A549 (cell line): ENCODE data around the gene MAP6. TPM values are rescaled to one million over a fixed set of nuclear protein-coding genes. Genes with fewer than 3 reads are reported as not detected.

Experiments used
- ATAC-seq, 2 experiments: fragments of 200-7000 bp in 1 of 2; fragments of >200 bp in 1 of 2; cut with Nextera tagmentation in 1 of 2; cut with Tn5 transposase in 1 of 2; 3 replicates each; pipeline versions ENCODE4 v1.8.0 to v1.9.1; 2018 to 2020; ENCODE audit warnings: mild to moderate bottlenecking in 1 of 2, moderate library complexity in 1 of 2
- CTCF ChIA-PET: fragments of 300-600 bp; sonication (Branson Sonifier 250); formaldehyde crosslinking; extraction: SDS; loops from one replicate; lab custom pipeline; 2021; ENCODE audit warnings: antibody characterized with exemption, inconsistent platforms; lab: Yijun Ruan, JAX
- POLR2A ChIA-PET: fragments of 350-600 bp; formaldehyde crosslinking; extraction: SDS; loops from one replicate; lab custom pipeline; 2021; ENCODE audit warnings: antibody characterized with exemption, inconsistent platforms; lab: Yijun Ruan, JAX
- DNase-seq, 2 experiments: peaks; one replicate each; pipeline versions ENCODE4 v3.0.0 to v3.0.0-alpha.2; 2011 to 2016; ENCODE audit warnings: low read depth in 1 of 2, low spot score in 1 of 2
- FAIRE-seq: peaks from 2 replicates; lab custom pipeline; 2011; peaks lifted over from hg19 to GRCh38; lab: Jason Lieb, UNC
- H3K27ac ChIP-seq, 2 experiments: fragments of >200 bp; sonication (Bioruptor Twin); formaldehyde crosslinking; 3 replicates each; pipeline ENCODE4 v1.5.1; 2016 to 2017
- H3K4me1 ChIP-seq: fragments of >200 bp; sonication (Bioruptor Twin); formaldehyde crosslinking; 3 replicates; pipeline ENCODE4 v1.6.1; 2016
- H3K4me2 ChIP-seq: fragments of >200 bp; sonication (Bioruptor Twin); formaldehyde crosslinking; 3 replicates; pipeline ENCODE4 v1.6.1; 2016
- H3K4me3 ChIP-seq: fragments of >200 bp; sonication (Bioruptor Twin); formaldehyde crosslinking; 3 replicates; pipeline ENCODE4 v1.5.1; 2016
- H3K9me3 ChIP-seq: fragments of >200 bp; sonication (Bioruptor Twin); formaldehyde crosslinking; 3 replicates; pipeline ENCODE4 v1.6.1; 2016
- CBX2 ChIP-seq: fragments of 200-600 bp; sonication (generic); IDR thresholded peaks from 2 replicates; pipeline ENCODE4 v1.6.1; 2016; ENCODE audit warnings: low read depth, mild to moderate bottlenecking, borderline replicate concordance
- CBX8 ChIP-seq: fragments of 200-600 bp; sonication (generic); IDR thresholded peaks from 2 replicates; pipeline ENCODE4 v1.6.1; 2016
- CHD4 ChIP-seq: fragments of 200-600 bp; sonication (generic); IDR thresholded peaks from 2 replicates; pipeline ENCODE4 v1.6.1; 2016; ENCODE audit warnings: antibody characterized with exemption, mild to moderate bottlenecking, borderline replicate concordance
- FOSL2 ChIP-seq, 2 experiments: fragments of 450-650 bp in 1 of 2; fragments of >200 bp in 1 of 2; sonication (Bioruptor Twin) in 1 of 2; formaldehyde crosslinking; IDR thresholded peaks; 2 replicates each; pipeline versions ENCODE4 v1.5.0 to v1.6.1; 2016 to 2020; ENCODE audit warnings: mild to moderate bottlenecking in 1 of 2, moderate library complexity in 1 of 2
- FOXS1 ChIP-seq: fragments of 250-450 bp; sonication (Bioruptor Pico); IDR thresholded peaks from 2 replicates; pipeline ENCODE4 v1.5.0; 2020; ENCODE audit warnings: mild to moderate bottlenecking, moderate library complexity
- MAFK ChIP-seq: fragments of 450-650 bp; IDR thresholded peaks from 2 replicates; pipeline ENCODE4 v1.6.1; 2014; ENCODE audit not compliant: partially characterized antibody
- MAZ ChIP-seq: fragments of 150-350 bp; IDR thresholded peaks from 2 replicates; pipeline ENCODE4 v1.6.1; 2014; ENCODE audit warnings: antibody characterized with exemption, low read depth, low read length, borderline replicate concordance
- MYC ChIP-seq: IDR thresholded peaks from 2 replicates; pipeline ENCODE4 v1.6.1; 2012; ENCODE audit warnings: mild to moderate bottlenecking, inconsistent platforms, low read length, improper control_type of control experiment, borderline replicate concordance
- NPAS2 ChIP-seq: fragments of 250-450 bp; sonication (Bioruptor Pico); IDR thresholded peaks from 2 replicates; pipeline ENCODE4 v1.8.0; 2022; ENCODE audit warnings: mild to moderate bottlenecking, moderate library complexity, borderline replicate concordance
- POLR2A ChIP-seq: IDR thresholded peaks from 2 replicates; pipeline ENCODE4 v1.6.1; 2012; ENCODE audit warnings: mild to moderate bottlenecking, low read length
- RCOR1 ChIP-seq: fragments of 150-350 bp; IDR thresholded peaks from 2 replicates; pipeline ENCODE4 v1.6.1; 2014; ENCODE audit warnings: antibody characterized with exemption, low read length, low read depth
- SMC3 ChIP-seq: fragments of >200 bp; sonication (Bioruptor Twin); formaldehyde crosslinking; IDR thresholded peaks from 3 replicates; pipeline ENCODE4 v1.6.1; 2018; ENCODE audit warnings: inconsistent platforms
- SREBF2 ChIP-seq: fragments of 450-650 bp; IDR thresholded peaks from 2 replicates; pipeline ENCODE4 v1.6.1; 2014; ENCODE audit warnings: mild to moderate bottlenecking, moderate library complexity
- ZC3H11A ChIP-seq: fragments of 450-650 bp; IDR thresholded peaks from 2 replicates; pipeline ENCODE4 v1.6.1; 2014; ENCODE audit warnings: antibody characterized with exemption, mild to moderate bottlenecking
- ZFP36 ChIP-seq: fragments of 450-650 bp; IDR thresholded peaks from 2 replicates; pipeline ENCODE4 v1.6.1; 2014; ENCODE audit warnings: borderline replicate concordance; ENCODE audit not compliant: partially characterized antibody
- WGBS: methylation state at CpG from one replicate; pipeline ENCODE4 v1.1.6; 2017; ENCODE audit errors: missing lambda C conversion rate; 5-methylcytosine and 5-hydroxymethylcytosine counted together
- polyA plus RNA-seq, 4 experiments: library from polyadenylated mRNA; depleted of rRNA in 3 of 4; stranded (reverse); fragments of >200 nt; fragmentation: RNase III in 1 of 4; extraction: RNeasy Plus Mini Kit Qiagen cat#74134 plus additional on column Dnase treatment in 1 of 4; gene quantifications; 2 replicates in 3 of 4; 3 replicates in 1 of 4; pipeline ENCODE4 v1.2.3, GENCODE V29; 2011 to 2017
- TF ChIP-seq, protein P1 (sequence below): fragments of 200-600 bp; sonication (generic); IDR thresholded peaks from 2 replicates; pipeline ENCODE4 v1.6.1; 2016; ENCODE audit warnings: antibody characterized with exemption, mild to moderate bottlenecking, moderate library complexity

Gene MAP6
- polyA plus RNA-seq, 2 of the 4 experiments (the other 2 are of a cell fraction) = 1.1 to 2.1 TPM

DNA sequence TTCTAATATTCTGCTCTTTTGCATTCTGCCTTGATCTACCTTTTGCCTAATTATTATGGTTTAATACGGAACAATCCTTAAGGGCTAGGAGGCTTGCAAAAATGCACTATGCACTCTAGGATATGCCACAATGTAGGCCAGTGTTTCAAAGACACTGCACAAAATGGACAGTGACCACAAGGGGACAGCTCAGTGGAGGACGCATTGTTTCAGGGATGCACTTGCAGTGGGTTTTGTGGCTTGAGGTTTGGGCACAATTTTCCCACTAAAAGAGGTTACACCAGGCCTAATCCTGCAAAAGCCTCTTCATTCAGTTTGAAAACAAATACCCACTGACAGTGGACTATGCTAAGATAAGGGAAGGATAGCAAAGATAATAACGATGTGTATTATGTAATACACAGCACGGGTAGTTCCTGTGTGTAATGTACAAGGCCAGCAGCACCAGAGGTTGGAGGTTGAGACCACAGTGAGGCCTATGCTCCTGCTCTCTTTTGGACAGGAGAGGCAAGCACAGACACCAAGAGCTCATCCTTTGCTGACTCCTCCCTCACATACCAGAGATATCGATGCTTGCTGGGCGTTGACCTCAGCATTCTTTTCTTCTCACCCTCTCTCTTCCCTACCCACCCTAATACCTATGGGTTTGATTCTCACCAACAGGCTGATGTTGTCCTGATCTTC lies 12.7 kb downstream of the MAP6 start (continued):
- no peak for TF ChIP-seq FOSL2 (IDR thresholded peaks at IDR 0.05)
- TF ChIP-seq FOSL2 (CRISPR knock-in tag; IDR thresholded peaks at IDR 0.05) = no peak

DNA sequence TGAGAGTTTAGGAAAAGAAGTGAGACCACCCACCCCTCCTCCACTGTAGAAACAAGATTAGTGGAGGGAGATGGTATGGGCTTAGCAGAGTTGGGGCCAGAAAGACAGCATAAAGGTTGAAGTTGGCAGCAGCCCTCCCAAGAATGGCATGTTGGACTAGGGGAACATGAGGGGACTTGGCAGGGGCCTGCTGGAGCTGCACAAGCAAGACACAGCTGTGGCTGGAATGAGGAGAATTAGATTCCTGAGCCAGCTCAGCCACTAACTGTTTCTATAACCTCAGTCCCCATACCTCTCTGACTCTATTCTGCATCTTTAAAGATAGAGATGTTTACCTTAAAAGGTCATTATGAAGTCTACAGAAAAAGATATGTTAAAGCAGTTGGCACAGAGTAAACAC lies 13.2 kb downstream of the MAP6 start:
- no peak for ATAC-seq
- no peak for DNase-seq

DNA sequence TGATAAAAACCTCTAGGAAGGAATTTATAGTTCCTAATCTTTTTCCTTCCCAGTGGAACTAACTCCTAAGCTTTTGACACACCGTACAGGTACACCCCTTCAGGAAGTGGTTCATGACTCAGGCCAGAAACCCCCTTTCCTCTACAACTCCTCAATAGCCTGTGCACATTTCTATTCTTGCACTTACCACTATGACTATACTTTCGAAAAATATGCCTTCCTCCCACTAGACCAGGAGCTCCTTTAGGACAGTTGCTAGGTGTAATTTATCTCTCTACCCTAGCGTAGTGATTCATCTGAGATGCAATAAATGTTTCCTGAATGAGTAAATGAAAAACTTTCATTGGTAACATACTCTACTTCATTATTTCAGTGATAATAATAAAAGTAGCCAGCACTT lies 14.5 kb downstream of the MAP6 start:
- TF ChIP-seq CBX8 = no peak
- TF ChIP-seq MAZ = no peak
- TF ChIP-seq RCOR1 = no peak
- no peak for TF ChIP-seq SREBF2
- TF ChIP-seq MYC = no peak
- TF ChIP-seq MAFK = no peak
- no peak for TF ChIP-seq FOSL2 (IDR thresholded peaks at IDR 0.05)
- TF ChIP-seq FOSL2 (CRISPR knock-in tag; IDR thresholded peaks at IDR 0.05) = no peak
- TF ChIP-seq, protein P1, sequence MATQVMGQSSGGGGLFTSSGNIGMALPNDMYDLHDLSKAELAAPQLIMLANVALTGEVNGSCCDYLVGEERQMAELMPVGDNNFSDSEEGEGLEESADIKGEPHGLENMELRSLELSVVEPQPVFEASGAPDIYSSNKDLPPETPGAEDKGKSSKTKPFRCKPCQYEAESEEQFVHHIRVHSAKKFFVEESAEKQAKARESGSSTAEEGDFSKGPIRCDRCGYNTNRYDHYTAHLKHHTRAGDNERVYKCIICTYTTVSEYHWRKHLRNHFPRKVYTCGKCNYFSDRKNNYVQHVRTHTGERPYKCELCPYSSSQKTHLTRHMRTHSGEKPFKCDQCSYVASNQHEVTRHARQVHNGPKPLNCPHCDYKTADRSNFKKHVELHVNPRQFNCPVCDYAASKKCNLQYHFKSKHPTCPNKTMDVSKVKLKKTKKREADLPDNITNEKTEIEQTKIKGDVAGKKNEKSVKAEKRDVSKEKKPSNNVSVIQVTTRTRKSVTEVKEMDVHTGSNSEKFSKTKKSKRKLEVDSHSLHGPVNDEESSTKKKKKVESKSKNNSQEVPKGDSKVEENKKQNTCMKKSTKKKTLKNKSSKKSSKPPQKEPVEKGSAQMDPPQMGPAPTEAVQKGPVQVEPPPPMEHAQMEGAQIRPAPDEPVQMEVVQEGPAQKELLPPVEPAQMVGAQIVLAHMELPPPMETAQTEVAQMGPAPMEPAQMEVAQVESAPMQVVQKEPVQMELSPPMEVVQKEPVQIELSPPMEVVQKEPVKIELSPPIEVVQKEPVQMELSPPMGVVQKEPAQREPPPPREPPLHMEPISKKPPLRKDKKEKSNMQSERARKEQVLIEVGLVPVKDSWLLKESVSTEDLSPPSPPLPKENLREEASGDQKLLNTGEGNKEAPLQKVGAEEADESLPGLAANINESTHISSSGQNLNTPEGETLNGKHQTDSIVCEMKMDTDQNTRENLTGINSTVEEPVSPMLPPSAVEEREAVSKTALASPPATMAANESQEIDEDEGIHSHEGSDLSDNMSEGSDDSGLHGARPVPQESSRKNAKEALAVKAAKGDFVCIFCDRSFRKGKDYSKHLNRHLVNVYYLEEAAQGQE = no peak
- TF ChIP-seq ZC3H11A = no peak
- no peak for TF ChIP-seq NPAS2 (CRISPR knock-in tag)
- ATAC-seq (peak in 1 of 2 experiments; percentile 32; a peak in 2 of 6 replicates), DNase-seq (no peak), FAIRE-seq (no peak)
- no peaks in the 10 kb centered on the region for H3K4me1 ChIP-seq
- H3K4me3 ChIP-seq = no peak overlapping the region
- no peak overlapping the region for H3K4me2 ChIP-seq
- H3K27ac ChIP-seq = no peak overlapping the region
- H3K9me3 ChIP-seq = no peaks in the 10 kb centered on the region
- WGBS = 36% methylated on average over 3 of the region's 3 CpGs
- ChIA-PET CTCF (no interaction called here), POLR2A (interaction anchor here (0.5 kb wide), 1 partner anchor 34 kb away, joined by 3 read pairs; no protein-coding TSS in a partner anchor)

More for the DNA sequence above, 13.2 kb downstream of the MAP6 start:
- H3K9me3 ChIP-seq = no peaks in the 10 kb centered on the region
- no peak overlapping the region for H3K4me3 ChIP-seq
- H3K4me2 ChIP-seq = no peak overlapping the region
- no peaks in the 10 kb centered on the region for H3K4me1 ChIP-seq
- H3K27ac ChIP-seq = no peak overlapping the region
- no peak for FAIRE-seq
- TF ChIP-seq POLR2A (no peak), FOXS1 (no peak), SMC3 (no peak)
- TF ChIP-seq, all 56 proteins: peak for 0
- ChIA-PET CTCF (interaction anchor here (0.6 kb wide), 1 partner anchor 20 kb away, joined by 3 read pairs; no protein-coding TSS in a partner anchor), POLR2A (no interaction called here)

DNA sequence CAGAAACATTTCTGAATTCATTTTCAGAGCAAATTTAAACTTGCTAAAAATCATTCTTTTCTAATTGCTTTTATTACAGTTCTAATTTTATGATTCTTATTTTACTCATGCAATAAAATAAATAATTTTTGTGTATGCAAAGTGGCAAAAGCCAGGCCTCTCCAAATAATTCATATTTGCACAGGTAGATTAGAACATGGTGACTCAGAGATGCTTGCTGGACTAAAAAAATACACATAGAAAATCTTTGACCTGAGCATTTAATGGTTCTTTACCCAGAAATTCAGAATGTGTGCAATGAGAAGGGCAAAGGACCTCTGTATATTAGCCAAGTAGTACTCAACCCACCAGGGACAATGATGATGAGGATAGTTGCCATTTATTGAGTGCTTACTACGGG lies 15.3 kb downstream of the MAP6 start:
- Histone ChIP-seq H3K9me3 (no peaks in the 10 kb centered on the region), H3K27ac (no peak overlapping the region), H3K4me2 (no peak overlapping the region), H3K4me1 (no peaks in the 10 kb centered on the region), H3K4me3 (no peak overlapping the region)
- DNase-seq (no peak), FAIRE-seq (no peak), ATAC-seq (no peak)
- POLR2A ChIA-PET = interaction anchor here (0.5 kb wide), 1 partner anchor 33 kb away, joined by 3 read pairs; no protein-coding TSS in a partner anchor
- TF ChIP-seq ZFP36 (no peak), CHD4 (no peak), MYC (no peak), CBX2 (no peak)
- CTCF ChIA-PET = no interaction called here
- 88% methylated on average over 1 of the region's 1 CpG for WGBS
